ENCODE results near the gene STEAP1. TPM values are rescaled to one million over a fixed set of nuclear protein-coding genes. Genes with fewer than 3 reads are reported as not detected.
A peak's percentile ranks its signal among the peaks of the same experiment; 100 is the strongest.
"Not testable (repeated sequence)": the region's sequence is repeated elsewhere in the genome, so short reads cannot be mapped to it uniquely, and the experiment has no call there.

The STEAP1 gene
- total RNA-seq, 1 donor from 2014 or later, result 6.9 TPM

GRCh38 chr7:90180011-90180585 lies 25.8 kb downstream of the STEAP1 start:
- Histone ChIP-seq H3K4me3 (ENCODE audit: low read depth, low read length) (no peak overlapping the region), H3K27me3 (ENCODE audit: control insufficient read depth, insufficient read depth, low read length) (no peaks in the 10 kb centered on the region), H3K36me3 (ENCODE audit: control insufficient read depth, insufficient read depth, low read length) (peaks cover 1% of the 10 kb centered on the region)
- TF ChIP-seq CTCF (IDR thresholded peaks at IDR 0.05; ENCODE audit: insufficient read depth, low read length, poor library complexity, severe bottlenecking), result no peak
- peak; percentile 23 for DNase-seq (ENCODE audit: low read depth)

GRCh38 chr7:90180649-90181048 lies 26.4 kb downstream of the STEAP1 start:
- Histone ChIP-seq H3K36me3 (ENCODE audit: control insufficient read depth, insufficient read depth, low read length) (peaks cover 1% of the 10 kb centered on the region), H3K27me3 (ENCODE audit: control insufficient read depth, insufficient read depth, low read length) (no peaks in the 10 kb centered on the region), H3K4me3 (ENCODE audit: low read depth, low read length) (no peak overlapping the region)
- no peak for DNase-seq (ENCODE audit: low read depth)
- no peak for TF ChIP-seq CTCF (IDR thresholded peaks at IDR 0.05; ENCODE audit: insufficient read depth, low read length, poor library complexity, severe bottlenecking)

- Histone ChIP-seq H3K4me3 (ENCODE audit: low read depth, low read length) (no peak overlapping the region), H3K27me3 (ENCODE audit: control insufficient read depth, insufficient read depth, low read length) (no peaks in the 10 kb centered on the region), H3K36me3 (ENCODE audit: control insufficient read depth, insufficient read depth, low read length) (peaks cover 1% of the 10 kb centered on the region)
- DNase-seq (ENCODE audit: low read depth), result no peak
- no peak for TF ChIP-seq CTCF (IDR thresholded peaks at IDR 0.05; ENCODE audit: insufficient read depth, low read length, poor library complexity, severe bottlenecking)
Observed at GRCh38 chr7:90181485-90181884, 27.2 kb downstream of the STEAP1 start.

GRCh38 chr7:90186290-90186689 lies 32.0 kb downstream of the STEAP1 start:
- DNase-seq (ENCODE audit: low read depth); H3K36me3 ChIP-seq (ENCODE audit: control insufficient read depth, insufficient read depth, low read length); H3K27me3 ChIP-seq (ENCODE audit: control insufficient read depth, insufficient read depth, low read length); H3K4me3 ChIP-seq (ENCODE audit: low read depth, low read length): not testable (repeated sequence)

- DNase-seq (ENCODE audit: low read depth), result no peak
- Histone ChIP-seq H3K27me3 (ENCODE audit: control insufficient read depth, insufficient read depth, low read length) (no peaks in the 10 kb centered on the region), H3K36me3 (ENCODE audit: control insufficient read depth, insufficient read depth, low read length) (no peaks in the 10 kb centered on the region), H3K4me3 (ENCODE audit: low read depth, low read length) (no peak overlapping the region)
- TF ChIP-seq CTCF (IDR thresholded peaks at IDR 0.05; ENCODE audit: insufficient read depth, low read length, poor library complexity, severe bottlenecking), result no peak
Observed at GRCh38 chr7:90187507-90188050, 33.3 kb downstream of the STEAP1 start.

- H3K36me3 ChIP-seq (ENCODE audit: control insufficient read depth, insufficient read depth, low read length), result no peaks in the 10 kb centered on the region
- no peak overlapping the region for H3K4me3 ChIP-seq (ENCODE audit: low read depth, low read length)
- no peak for TF ChIP-seq CTCF (IDR thresholded peaks at IDR 0.05; ENCODE audit: insufficient read depth, low read length, poor library complexity, severe bottlenecking)
- DNase-seq (ENCODE audit: low read depth), result no peak
- H3K27me3 ChIP-seq (ENCODE audit: control insufficient read depth, insufficient read depth, low read length), result no peaks in the 10 kb centered on the region
Observed at GRCh38 chr7:90188281-90188680, 34.0 kb downstream of the STEAP1 start.
